ENCODE results near the gene STBD1. TPM values are rescaled to one million over a fixed set of nuclear protein-coding genes. Genes with fewer than 3 reads are reported as not detected.
A peak's percentile ranks its signal among the peaks of the same experiment; 100 is the strongest.

Gene STBD1
- total and polyA plus RNA-seq, 9 of the 15 experiments (the other 6 are each of a cell fraction or from before 2014, with no cell fraction given): 0.08 to 0.64 (median 0.27) TPM; not detected in 2

GRCh38 chr4:76326515-76326914 lies 20.0 kb downstream of the STBD1 start (continued):
- TF ChIP-seq RUNX1 (IDR thresholded peaks at IDR 0.05; ENCODE audit: low read depth) (no peak), NBN (IDR thresholded peaks at IDR 0.05; ENCODE audit: low read depth) (0 out of 2 replicates have a peak, but pooled peaks have one; percentile 46), MYBL2 (IDR thresholded peaks at IDR 0.05; ENCODE audit: low read depth) (0 out of 2 replicates have a peak, but pooled peaks have one; percentile 11), MYBL2 (CRISPR knock-in tag; IDR thresholded peaks at IDR 0.05; ENCODE audit: borderline replicate concordance) (no peak), KDM5B (IDR thresholded peaks at IDR 0.05; ENCODE audit: insufficient replicate concordance, low read depth, low read length) (no peak), TRIM28 (IDR thresholded peaks at IDR 0.05) (peak; percentile 99), PML (IDR thresholded peaks at IDR 0.05; ENCODE audit: low read length) (no peak), ZNF280B (CRISPR knock-in tag; IDR thresholded peaks at IDR 0.05) (peak; percentile 37; the same call in 1 of the 2 replicates), TRIM24 (IDR thresholded peaks at IDR 0.05) (peak; percentile 76 to 91; a peak in 3 of 4 replicates), HNRNPH1 (optimal IDR thresholded peaks at IDR 0.05; ENCODE audit: low read depth, low read length) (no peak), SNAPC5 (CRISPR knock-in tag; IDR thresholded peaks at IDR 0.05) (no peak), ZNF384 (IDR thresholded peaks at IDR 0.05; ENCODE audit: low read depth, low read length) (0 out of 2 replicates have a peak, but pooled peaks have one; percentile 15), CHAMP1 (IDR thresholded peaks at IDR 0.05) (peak; percentile 27; the same call in 1 of the 2 replicates), CTCFL (IDR thresholded peaks at IDR 0.05; ENCODE audit: borderline replicate concordance, insufficient read depth, low read depth, low read length, poor library complexity, severe bottlenecking) (no peak), ZNF280A (IDR thresholded peaks at IDR 0.05; ENCODE audit: low read depth, partially characterized antibody) (peak; percentile 90), C11orf30 (IDR thresholded peaks at IDR 0.05; ENCODE audit: low read depth) (peak; percentile 77), BCOR (IDR thresholded peaks at IDR 0.05) (no peak), ZNF589 (CRISPR knock-in tag; IDR thresholded peaks at IDR 0.05; ENCODE audit: low read depth) (no peak), MXI1 (IDR thresholded peaks at IDR 0.05; ENCODE audit: low read depth, low read length) (no peak), RAD21 (CRISPR knock-in tag; conservative IDR thresholded peaks at IDR 0.05 in 1 of 2, IDR thresholded peaks at IDR 0.05 in 1 of 2) (0 out of 4 replicates have a peak, but pooled peaks of 1 of the 2 experiments have one; percentile 4), ZC3H8 (IDR thresholded peaks at IDR 0.05) (peak; percentile 43; the same call in 1 of the 2 replicates)
